NOMO-1 (cell line): Measurements from ENCODE around the gene DUSP11.
"Not testable (repeated sequence)": the region's sequence is repeated elsewhere in the genome, so short reads cannot be mapped to it uniquely, and the experiment has no call there.

Source experiments
- DNase-seq, 2 experiments: peaks; one replicate each; lab custom pipeline; 2025; ENCODE audit not compliant: unreplicated experiment in 2 of 2; lab: John Stamatoyannopoulos, UW

DUSP11 gene

GRCh38 chr2:73779467-73780236 is at the start of gene DUSP11:
Gene DUSP11 (minus strand): TSS chr2:73780103. CDS start chr2:73779974, 129 bp downstream.
- peak; percentile 81 to 95 for DNase-seq

- DNase-seq = peak; percentile 95 to 97
Observed at GRCh38 chr2:73828818-73829570, 49.1 kb upstream of the DUSP11 start, which contains the start of gene STAMBP. Gene STAMBP (plus strand): TSS chr2:73828961. CDS start chr2:73830857, 1,896 bp downstream.

- DNase-seq = no peak
Observed at GRCh38 chr2:73828389-73828817, 48.5 kb upstream of the DUSP11 start.

- DNase-seq = no peak
Observed at GRCh38 chr2:73827660-73828388, 47.9 kb upstream of the DUSP11 start.

- DNase-seq = peak; percentile 26 to 59
Observed at GRCh38 chr2:73827018-73827417, 47.1 kb upstream of the DUSP11 start.

GRCh38 chr2:73825408-73825807 is 45.5 kb upstream of the DUSP11 start:
- DNase-seq = no peak

- DNase-seq = peak; percentile 14 to 70
Observed at GRCh38 chr2:73823916-73824523, 44.1 kb upstream of the DUSP11 start.

GRCh38 chr2:73823416-73823815 is 43.5 kb upstream of the DUSP11 start:
- no peak for DNase-seq

- no peak for DNase-seq
Observed at GRCh38 chr2:73822991-73823390, 43.1 kb upstream of the DUSP11 start.

GRCh38 chr2:73822276-73822675 is 42.4 kb upstream of the DUSP11 start:
- no peak for DNase-seq

- DNase-seq = no peak
Observed at GRCh38 chr2:73821669-73822068, 41.8 kb upstream of the DUSP11 start.

GRCh38 chr2:73821227-73821626 is 41.3 kb upstream of the DUSP11 start:
- no peak for DNase-seq

- DNase-seq = no peak
Observed at GRCh38 chr2:73818296-73818695, 38.4 kb upstream of the DUSP11 start.

GRCh38 chr2:73812635-73813034 is 32.7 kb upstream of the DUSP11 start:
- DNase-seq = no peak

GRCh38 chr2:73811878-73812277 is 32.0 kb upstream of the DUSP11 start:
- DNase-seq = no peak

- not testable (repeated sequence) for DNase-seq
Observed at GRCh38 chr2:73783883-73784282, 4.0 kb upstream of the DUSP11 start, which contains the start of gene C2orf78. Gene C2orf78 (plus strand): TSS chr2:73784183. CDS start chr2:73784310, 127 bp downstream.

GRCh38 chr2:73783402-73783801 is 3.5 kb upstream of the DUSP11 start:
- DNase-seq = not testable (repeated sequence)

GRCh38 chr2:73780237-73780582 is 307 bp upstream of the DUSP11 start:
- no peak for DNase-seq

- not testable (repeated sequence) for DNase-seq
Observed at GRCh38 chr2:73778867-73779466, 936 bp downstream of the DUSP11 start.

- no peak for DNase-seq
Observed at GRCh38 chr2:73776869-73777519, 2.9 kb downstream of the DUSP11 start.
